ENCODE results near the gene RASD1.

The RASD1 gene

DNA sequence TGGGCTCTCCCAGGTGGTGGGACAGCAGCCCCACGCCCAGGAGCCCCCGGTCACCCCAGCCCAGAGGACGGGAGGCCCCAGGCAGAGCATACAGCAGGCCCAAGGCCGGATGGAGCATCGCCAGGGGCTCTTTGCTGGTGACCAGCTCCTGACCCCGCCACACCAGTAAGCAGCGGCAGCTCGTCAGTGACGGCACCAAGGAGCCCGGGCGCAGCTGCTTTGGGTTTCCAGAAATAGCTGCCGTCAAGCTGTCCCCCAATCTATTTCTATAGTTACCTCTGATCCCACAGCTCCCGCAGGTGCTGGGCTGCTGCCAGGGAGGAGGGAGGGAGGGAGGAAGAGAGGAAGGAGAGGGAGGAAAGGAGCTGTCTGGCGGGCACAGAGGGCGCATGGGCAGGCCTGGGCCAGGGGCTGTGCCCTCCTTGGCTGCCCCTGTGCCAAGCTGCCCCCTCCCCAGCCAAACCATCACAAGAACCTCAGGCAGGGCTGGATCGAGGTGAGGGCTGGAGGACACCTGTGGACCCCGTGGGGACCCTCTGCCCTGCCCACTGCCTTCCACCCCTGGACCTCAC, 10.8 kb upstream of the RASD1 start:
- TF ChIP-seq, protein P1, sequence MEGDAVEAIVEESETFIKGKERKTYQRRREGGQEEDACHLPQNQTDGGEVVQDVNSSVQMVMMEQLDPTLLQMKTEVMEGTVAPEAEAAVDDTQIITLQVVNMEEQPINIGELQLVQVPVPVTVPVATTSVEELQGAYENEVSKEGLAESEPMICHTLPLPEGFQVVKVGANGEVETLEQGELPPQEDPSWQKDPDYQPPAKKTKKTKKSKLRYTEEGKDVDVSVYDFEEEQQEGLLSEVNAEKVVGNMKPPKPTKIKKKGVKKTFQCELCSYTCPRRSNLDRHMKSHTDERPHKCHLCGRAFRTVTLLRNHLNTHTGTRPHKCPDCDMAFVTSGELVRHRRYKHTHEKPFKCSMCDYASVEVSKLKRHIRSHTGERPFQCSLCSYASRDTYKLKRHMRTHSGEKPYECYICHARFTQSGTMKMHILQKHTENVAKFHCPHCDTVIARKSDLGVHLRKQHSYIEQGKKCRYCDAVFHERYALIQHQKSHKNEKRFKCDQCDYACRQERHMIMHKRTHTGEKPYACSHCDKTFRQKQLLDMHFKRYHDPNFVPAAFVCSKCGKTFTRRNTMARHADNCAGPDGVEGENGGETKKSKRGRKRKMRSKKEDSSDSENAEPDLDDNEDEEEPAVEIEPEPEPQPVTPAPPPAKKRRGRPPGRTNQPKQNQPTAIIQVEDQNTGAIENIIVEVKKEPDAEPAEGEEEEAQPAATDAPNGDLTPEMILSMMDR (IDR thresholded peaks at IDR 0.05; ENCODE audit: low read depth, low read length, missing control alignments), result no peak
- no peak for DNase-seq (ENCODE audit: low read depth)
- in situ Hi-C loops (cut with HindIII; ENCODE audit: low sequenced_read_pairs), result no loop called here
- H3K4me3 ChIP-seq (ENCODE audit: low read depth, low read length), result no peak overlapping the region

- TF ChIP-seq, protein P1 (IDR thresholded peaks at IDR 0.05; ENCODE audit: low read depth, low read length, missing control alignments), result no peak
- H3K4me3 ChIP-seq (ENCODE audit: low read depth, low read length), result no peak overlapping the region
- no peak for DNase-seq (ENCODE audit: low read depth)
- in situ Hi-C loops (cut with HindIII; ENCODE audit: low sequenced_read_pairs), result no loop called here
Observed at GRCh38 chr17:17506181-17506741, 10.1 kb upstream of the RASD1 start.

DNA sequence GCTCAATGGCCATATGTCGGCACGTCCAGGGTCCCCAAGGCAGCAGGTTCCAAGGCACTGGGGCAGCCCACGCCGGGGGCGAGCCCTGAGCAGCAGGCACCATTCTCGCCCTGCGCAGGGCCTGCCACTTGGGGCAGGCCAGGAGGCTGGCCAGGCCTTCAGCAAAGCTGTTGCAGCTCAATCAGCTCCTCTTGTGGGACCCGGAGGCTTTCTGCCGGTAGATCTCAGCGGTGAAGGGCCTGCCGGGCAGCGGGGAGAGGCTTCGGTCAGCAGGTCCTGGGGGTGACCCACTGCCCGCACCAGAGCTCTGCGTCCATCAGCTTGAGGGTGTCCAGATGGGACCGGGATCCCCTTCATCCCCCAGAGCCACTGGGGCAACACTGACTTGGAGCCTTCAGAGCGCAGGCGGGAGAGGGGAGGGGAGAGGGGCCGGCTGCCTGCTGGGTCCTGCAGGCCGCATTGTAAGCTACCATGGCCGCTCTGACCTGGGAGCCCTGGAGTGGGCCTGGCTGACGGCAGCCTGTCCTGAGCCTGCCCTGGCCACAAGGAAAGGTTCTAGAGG, 9.5 kb upstream of the RASD1 start:
- DNase-seq (ENCODE audit: low read depth), result no peak
- TF ChIP-seq, protein P1 (IDR thresholded peaks at IDR 0.05; ENCODE audit: low read depth, low read length, missing control alignments), result no peak
- in situ Hi-C loops (cut with HindIII; ENCODE audit: low sequenced_read_pairs), result no loop called here
- no peak overlapping the region for H3K4me3 ChIP-seq (ENCODE audit: low read depth, low read length)

DNA sequence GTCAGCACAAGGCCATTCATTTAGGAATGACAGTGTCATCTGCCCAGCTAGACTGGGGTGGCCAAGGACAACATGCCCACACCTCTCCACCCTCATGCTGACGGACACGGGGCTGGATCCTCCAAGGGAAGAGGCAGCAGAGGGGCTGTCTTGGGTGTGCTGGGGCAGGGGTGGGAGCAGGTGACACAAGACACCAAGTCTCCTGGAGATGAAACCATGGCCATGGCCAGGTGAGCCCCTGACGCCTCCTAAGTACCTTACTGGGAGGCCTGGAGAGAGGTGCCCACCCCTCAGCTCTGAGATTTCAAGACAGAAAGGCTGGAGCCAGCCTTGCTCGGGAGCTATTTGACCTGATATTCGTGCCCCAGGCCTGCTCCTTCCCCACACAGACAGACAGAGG, 9.0 kb upstream of the RASD1 start:
- no peak overlapping the region for H3K4me3 ChIP-seq (ENCODE audit: low read depth, low read length)
- DNase-seq (ENCODE audit: low read depth), result no peak
- TF ChIP-seq, protein P1 (IDR thresholded peaks at IDR 0.05; ENCODE audit: low read depth, low read length, missing control alignments), result no peak
- in situ Hi-C loops (cut with HindIII; ENCODE audit: low sequenced_read_pairs), result no loop called here

- H3K4me3 ChIP-seq (ENCODE audit: low read depth, low read length), result no peak overlapping the region
- in situ Hi-C loops (cut with HindIII; ENCODE audit: low sequenced_read_pairs), result no loop called here
- no peak for DNase-seq (ENCODE audit: low read depth)
- TF ChIP-seq, protein P1 (IDR thresholded peaks at IDR 0.05; ENCODE audit: low read depth, low read length, missing control alignments), result no peak
Observed at GRCh38 chr17:17504341-17505140, 8.3 kb upstream of the RASD1 start.

GRCh38 chr17:17503566-17504130, 7.5 kb upstream of the RASD1 start:
- TF ChIP-seq, protein P1 (IDR thresholded peaks at IDR 0.05; ENCODE audit: low read depth, low read length, missing control alignments), result no peak
- in situ Hi-C loops (cut with HindIII; ENCODE audit: low sequenced_read_pairs), result no loop called here
- DNase-seq (ENCODE audit: low read depth), result no peak
- H3K4me3 ChIP-seq (ENCODE audit: low read depth, low read length), result no peak overlapping the region

Measured in astrocyte of the cerebellum (primary cell).